ENCODE measurements around the gene SEC22B.
"Not testable (repeated sequence)": the region's sequence is repeated elsewhere in the genome, so short reads cannot be mapped to it uniquely, and the experiment has no call there.

SEC22B gene

GRCh38 chr1:120140656-120141265 is 35.6 kb downstream of the SEC22B start:
- H3K4me3 ChIP-seq (ENCODE audit: low read length, poor library complexity, severe bottlenecking); H3F3A ChIP-seq (ENCODE audit: low read depth); H3K27me3 ChIP-seq (ENCODE audit: insufficient read depth, low read length, poor library complexity, severe bottlenecking); H3K4me2 ChIP-seq (ENCODE audit: low read depth, low read length, poor library complexity, severe bottlenecking); H3K79me2 ChIP-seq (ENCODE audit: insufficient read depth, low read length); H3K9ac ChIP-seq (ENCODE audit: low read depth, low read length, poor library complexity, severe bottlenecking); H3K9me2 ChIP-seq (replicated peaks; ENCODE audit: low read depth, low read length); H4K20me1 ChIP-seq (ENCODE audit: insufficient read depth, low read length, poor library complexity, severe bottlenecking); H3K36me3 ChIP-seq (ENCODE audit: insufficient read depth, low read length); H2AFZ ChIP-seq (ENCODE audit: low read length); H3K9me3 ChIP-seq (ENCODE audit: insufficient read depth, low read depth, low read length): not testable (repeated sequence)
- H3K4me1 ChIP-seq (ENCODE audit: insufficient read depth, low read length, poor library complexity, severe bottlenecking): peaks cover 28% of the 10 kb centered on the region

GRCh38 chr1:120136086-120136485 is 40.2 kb downstream of the SEC22B start:
- H3K9ac ChIP-seq (ENCODE audit: low read depth, low read length, poor library complexity, severe bottlenecking); H3K4me2 ChIP-seq (ENCODE audit: low read depth, low read length, poor library complexity, severe bottlenecking); H3K9me2 ChIP-seq (replicated peaks; ENCODE audit: low read depth, low read length); H3K4me3 ChIP-seq (ENCODE audit: low read length, poor library complexity, severe bottlenecking); H3K36me3 ChIP-seq (ENCODE audit: insufficient read depth, low read length); H3K4me1 ChIP-seq (ENCODE audit: insufficient read depth, low read length, poor library complexity, severe bottlenecking); H3K79me2 ChIP-seq (ENCODE audit: insufficient read depth, low read length); H3K9me3 ChIP-seq (ENCODE audit: insufficient read depth, low read depth, low read length); H3K27me3 ChIP-seq (ENCODE audit: insufficient read depth, low read length, poor library complexity, severe bottlenecking); H3F3A ChIP-seq (ENCODE audit: low read depth); H2AFZ ChIP-seq (ENCODE audit: low read length); H4K20me1 ChIP-seq (ENCODE audit: insufficient read depth, low read length, poor library complexity, severe bottlenecking): not testable (repeated sequence)

GRCh38 chr1:120133928-120134325 is 42.4 kb downstream of the SEC22B start:
- not testable (repeated sequence) for H3K9me2 ChIP-seq (replicated peaks; ENCODE audit: low read depth, low read length); H3K4me1 ChIP-seq (ENCODE audit: insufficient read depth, low read length, poor library complexity, severe bottlenecking); H3K9me3 ChIP-seq (ENCODE audit: insufficient read depth, low read depth, low read length); H3K27me3 ChIP-seq (ENCODE audit: insufficient read depth, low read length, poor library complexity, severe bottlenecking); H2AFZ ChIP-seq (ENCODE audit: low read length); H3K4me2 ChIP-seq (ENCODE audit: low read depth, low read length, poor library complexity, severe bottlenecking); H3K36me3 ChIP-seq (ENCODE audit: insufficient read depth, low read length); H3K79me2 ChIP-seq (ENCODE audit: insufficient read depth, low read length); H3K9ac ChIP-seq (ENCODE audit: low read depth, low read length, poor library complexity, severe bottlenecking); H3K4me3 ChIP-seq (ENCODE audit: low read length, poor library complexity, severe bottlenecking); H4K20me1 ChIP-seq (ENCODE audit: insufficient read depth, low read length, poor library complexity, severe bottlenecking); H3F3A ChIP-seq (ENCODE audit: low read depth)

- no peaks in the 10 kb centered on the region for H3K27me3 ChIP-seq (ENCODE audit: insufficient read depth, low read length, poor library complexity, severe bottlenecking)
- H3K4me1 ChIP-seq (ENCODE audit: insufficient read depth, low read length, poor library complexity, severe bottlenecking): no peaks in the 10 kb centered on the region
- no peak overlapping the region for H3K4me2 ChIP-seq (ENCODE audit: low read depth, low read length, poor library complexity, severe bottlenecking)
- H3K36me3 ChIP-seq (ENCODE audit: insufficient read depth, low read length): no peaks in the 10 kb centered on the region
- no peaks in the 10 kb centered on the region for H3F3A ChIP-seq (ENCODE audit: low read depth)
- no peak overlapping the region for H3K9ac ChIP-seq (ENCODE audit: low read depth, low read length, poor library complexity, severe bottlenecking)
- H2AFZ ChIP-seq (ENCODE audit: low read length): no peak overlapping the region
- no peaks in the 10 kb centered on the region for H4K20me1 ChIP-seq (ENCODE audit: insufficient read depth, low read length, poor library complexity, severe bottlenecking)
- H3K4me3 ChIP-seq (ENCODE audit: low read length, poor library complexity, severe bottlenecking): no peak overlapping the region
- TF ChIP-seq CTCF (conservative IDR thresholded peaks at IDR 0.05; ENCODE audit: low read length) (no peak), EZH2phosphoT487 (IDR thresholded peaks at IDR 0.05; ENCODE audit: borderline replicate concordance) (no peak)
- no peaks in the 10 kb centered on the region for H3K9me2 ChIP-seq (replicated peaks; ENCODE audit: low read depth, low read length)
- no peaks in the 10 kb centered on the region for H3K9me3 ChIP-seq (ENCODE audit: insufficient read depth, low read depth, low read length)
- H3K79me2 ChIP-seq (ENCODE audit: insufficient read depth, low read length): no peaks in the 10 kb centered on the region
These were observed 42.9 kb downstream of the SEC22B start for GRCh38 chr1:120133228-120133927.

- not testable (repeated sequence) for H3K36me3 ChIP-seq (ENCODE audit: insufficient read depth, low read length); H3K9me3 ChIP-seq (ENCODE audit: insufficient read depth, low read depth, low read length); H3K4me2 ChIP-seq (ENCODE audit: low read depth, low read length, poor library complexity, severe bottlenecking); H3K4me1 ChIP-seq (ENCODE audit: insufficient read depth, low read length, poor library complexity, severe bottlenecking); H3K9ac ChIP-seq (ENCODE audit: low read depth, low read length, poor library complexity, severe bottlenecking); H3F3A ChIP-seq (ENCODE audit: low read depth); H3K4me3 ChIP-seq (ENCODE audit: low read length, poor library complexity, severe bottlenecking); H3K27me3 ChIP-seq (ENCODE audit: insufficient read depth, low read length, poor library complexity, severe bottlenecking); H3K9me2 ChIP-seq (replicated peaks; ENCODE audit: low read depth, low read length); H2AFZ ChIP-seq (ENCODE audit: low read length); H3K79me2 ChIP-seq (ENCODE audit: insufficient read depth, low read length); H4K20me1 ChIP-seq (ENCODE audit: insufficient read depth, low read length, poor library complexity, severe bottlenecking)
These were observed 43.9 kb downstream of the SEC22B start for GRCh38 chr1:120132406-120132763.

- H3K36me3 ChIP-seq (ENCODE audit: insufficient read depth, low read length); H3K9me2 ChIP-seq (replicated peaks; ENCODE audit: low read depth, low read length); H3K27me3 ChIP-seq (ENCODE audit: insufficient read depth, low read length, poor library complexity, severe bottlenecking); H3K4me2 ChIP-seq (ENCODE audit: low read depth, low read length, poor library complexity, severe bottlenecking); H3K4me3 ChIP-seq (ENCODE audit: low read length, poor library complexity, severe bottlenecking); H3K4me1 ChIP-seq (ENCODE audit: insufficient read depth, low read length, poor library complexity, severe bottlenecking); H3F3A ChIP-seq (ENCODE audit: low read depth); H4K20me1 ChIP-seq (ENCODE audit: insufficient read depth, low read length, poor library complexity, severe bottlenecking); H3K9ac ChIP-seq (ENCODE audit: low read depth, low read length, poor library complexity, severe bottlenecking); H3K9me3 ChIP-seq (ENCODE audit: insufficient read depth, low read depth, low read length); H3K79me2 ChIP-seq (ENCODE audit: insufficient read depth, low read length); H2AFZ ChIP-seq (ENCODE audit: low read length): not testable (repeated sequence)
These were observed 44.5 kb downstream of the SEC22B start for GRCh38 chr1:120131611-120132405.

Data from Loucy (cell line).